SW 1271 (cell line): ENCODE results near the gene CYP2D6.
"Not testable (repeated sequence)": the region's sequence is repeated elsewhere in the genome, so short reads cannot be mapped to it uniquely, and the experiment has no call there.

Experiments used
- DNase-seq, 2 experiments: peaks; one replicate each; lab custom pipeline; 2025; lab: John Stamatoyannopoulos, UW

Gene CYP2D6

GRCh38 chr22:42134100-42135020 lies 3.8 kb upstream of the CYP2D6 start:
- DNase-seq = no peak

GRCh38 chr22:42132457-42132856 lies 1.8 kb upstream of the CYP2D6 start:
- DNase-seq = no peak

GRCh38 chr22:42131562-42131961 lies 952 bp upstream of the CYP2D6 start:
- DNase-seq = no peak

GRCh38 chr22:42130182-42130581 lies 428 bp downstream of the CYP2D6 start:
- not testable (repeated sequence) for DNase-seq

DNA sequence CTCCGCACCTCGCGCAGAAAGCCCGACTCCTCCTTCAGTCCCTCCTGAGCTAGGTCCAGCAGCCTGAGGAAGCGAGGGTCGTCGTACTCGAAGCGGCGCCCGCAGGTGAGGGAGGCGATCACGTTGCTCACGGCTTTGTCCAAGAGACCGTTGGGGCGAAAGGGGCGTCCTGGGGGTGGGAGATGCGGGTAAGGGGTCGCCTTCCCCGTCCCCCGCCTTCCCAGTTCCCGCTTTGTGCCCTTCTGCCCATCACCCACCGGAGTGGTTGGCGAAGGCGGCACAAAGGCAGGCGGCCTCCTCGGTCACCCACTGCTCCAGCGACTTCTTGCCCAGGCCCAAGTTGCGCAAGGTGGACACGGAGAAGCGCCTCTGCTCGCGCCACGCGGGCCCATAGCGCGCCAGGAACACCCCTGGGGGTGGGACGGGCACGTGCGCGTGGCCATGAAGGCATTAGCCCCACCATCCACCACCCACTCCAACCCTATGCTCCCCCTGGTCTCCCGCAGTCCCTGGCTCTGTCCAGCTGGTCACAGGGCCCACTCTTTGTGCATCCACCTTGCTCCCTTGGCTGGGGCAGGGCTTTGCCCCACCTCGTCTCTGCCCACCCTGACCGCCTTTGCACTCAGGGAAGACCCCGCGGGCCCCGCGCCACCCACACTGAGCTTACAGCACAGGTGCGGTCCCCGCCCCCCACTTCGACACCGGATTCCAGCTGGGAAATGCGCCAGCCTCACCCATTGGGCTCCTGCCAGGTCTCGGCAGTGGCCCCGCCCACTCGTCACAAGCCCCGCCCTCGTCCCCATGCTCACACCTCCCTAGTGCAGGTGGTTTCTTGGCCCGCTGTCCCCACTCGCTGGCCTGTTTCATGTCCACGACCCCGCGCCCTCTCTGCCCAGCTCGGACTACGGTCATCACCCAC lies 1.6 kb downstream of the CYP2D6 start:
- not testable (repeated sequence) for DNase-seq

DNA sequence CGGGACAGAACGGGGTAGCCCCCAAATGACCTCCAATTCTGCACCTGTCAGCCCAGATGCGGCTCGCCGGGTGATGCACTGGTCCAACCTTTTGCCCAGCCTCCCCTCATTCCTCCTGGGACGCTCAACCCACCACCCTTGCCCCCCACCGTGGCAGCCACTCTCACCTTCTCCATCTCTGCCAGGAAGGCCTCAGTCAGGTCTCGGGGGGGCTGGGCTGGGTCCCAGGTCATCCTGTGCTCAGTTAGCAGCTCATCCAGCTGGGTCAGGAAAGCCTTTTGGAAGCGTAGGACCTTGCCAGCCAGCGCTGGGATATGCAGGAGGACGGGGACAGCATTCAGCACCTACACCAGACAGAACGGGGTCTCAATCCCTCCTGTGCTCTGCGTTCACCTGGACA lies 2.6 kb downstream of the CYP2D6 start:
- DNase-seq = not testable (repeated sequence)

GRCh38 chr22:42127606-42128005 lies 3.0 kb downstream of the CYP2D6 start:
- DNase-seq = no peak

GRCh38 chr22:42123529-42123928 lies 7.1 kb downstream of the CYP2D6 start:
- DNase-seq = not testable (repeated sequence)

DNA sequence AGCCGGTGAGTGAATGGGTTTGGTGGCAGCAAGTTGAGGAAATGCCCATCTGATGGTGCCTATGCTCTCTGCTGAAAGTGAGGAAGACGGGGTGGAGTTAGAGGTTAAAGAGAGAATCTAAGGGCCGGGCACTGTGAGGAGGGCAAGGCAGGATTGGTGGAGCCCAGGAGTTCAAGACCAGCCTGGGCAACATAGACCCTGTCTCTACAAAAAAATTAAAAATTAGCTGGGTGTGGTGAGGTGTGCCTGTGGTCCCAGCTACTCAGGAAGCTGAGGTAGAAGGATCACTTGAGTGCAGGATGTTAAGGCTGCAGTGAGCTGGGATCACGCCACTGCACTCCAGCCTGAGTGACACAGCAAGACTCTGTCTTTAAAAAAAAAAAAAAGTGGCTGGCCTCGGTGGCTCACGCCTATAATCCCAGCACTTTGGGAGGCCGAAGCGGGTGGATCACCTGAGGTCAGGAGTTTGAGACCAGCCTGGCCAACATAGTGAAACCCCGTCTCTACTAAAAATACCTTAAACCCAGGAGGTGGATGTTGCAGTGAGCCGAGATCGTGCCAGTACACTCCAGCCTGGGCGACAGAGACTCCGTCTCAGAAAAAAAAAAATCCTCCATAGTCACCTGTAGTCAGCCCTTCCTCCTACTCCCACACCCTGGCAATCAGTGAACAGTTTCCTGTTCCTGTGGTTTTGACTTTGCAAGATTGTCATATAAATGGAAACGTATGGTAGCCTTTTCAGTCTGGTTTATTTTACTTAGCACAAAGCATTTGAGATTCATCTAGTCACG lies 10.2 kb downstream of the CYP2D6 start:
- DNase-seq = not testable (repeated sequence)

DNA sequence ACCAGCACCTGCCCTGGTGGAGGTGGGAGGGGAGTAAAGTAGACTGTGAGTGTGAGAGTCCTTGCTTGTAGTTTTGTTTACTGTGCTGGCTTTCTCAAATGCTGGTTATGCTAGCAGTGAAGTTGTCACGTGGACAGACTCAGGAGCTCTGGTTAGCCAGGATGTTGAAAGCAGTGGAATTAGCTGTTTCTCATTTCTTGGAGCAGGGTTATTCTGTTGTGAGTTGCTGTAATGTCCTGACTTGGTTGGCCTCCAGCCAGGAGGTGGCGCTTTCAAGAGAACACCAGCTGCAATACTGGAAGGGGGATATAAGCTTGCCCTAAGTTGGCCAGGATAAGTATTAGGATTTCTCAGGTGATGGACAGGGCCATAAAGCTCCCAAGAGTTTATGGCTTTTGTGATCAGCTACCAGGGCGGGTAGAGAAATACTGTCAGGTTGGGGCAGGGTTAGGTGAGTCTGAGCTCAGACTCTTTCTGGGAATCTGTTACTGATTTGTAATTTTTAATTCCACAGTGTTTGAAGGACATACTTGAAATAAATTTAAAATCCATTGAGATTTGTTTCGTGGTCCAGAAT lies 13.7 kb downstream of the CYP2D6 start:
- no peak for DNase-seq

GRCh38 chr22:42115420-42115830 lies 15.2 kb downstream of the CYP2D6 start:
- DNase-seq = not testable (repeated sequence)

DNA sequence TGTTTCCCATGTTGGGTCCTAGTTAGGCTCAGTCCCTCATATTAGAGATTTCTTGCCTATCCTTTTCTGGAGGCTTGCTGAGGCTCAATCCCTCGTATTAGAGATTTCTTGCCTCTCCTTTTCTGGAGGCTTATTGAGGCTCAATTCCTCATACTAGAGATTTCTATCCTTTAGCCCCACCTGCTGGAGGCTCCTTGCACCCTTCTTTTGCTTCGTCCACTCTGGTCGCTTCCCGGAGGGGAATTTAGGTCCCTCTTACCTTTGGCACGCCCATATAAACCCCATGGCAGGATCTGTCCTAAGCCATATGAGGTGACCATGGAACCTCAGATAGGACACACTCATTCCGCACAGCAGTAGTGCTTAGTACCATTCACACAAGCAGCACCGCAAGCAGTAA lies 15.9 kb downstream of the CYP2D6 start:
- DNase-seq = no peak

DNA sequence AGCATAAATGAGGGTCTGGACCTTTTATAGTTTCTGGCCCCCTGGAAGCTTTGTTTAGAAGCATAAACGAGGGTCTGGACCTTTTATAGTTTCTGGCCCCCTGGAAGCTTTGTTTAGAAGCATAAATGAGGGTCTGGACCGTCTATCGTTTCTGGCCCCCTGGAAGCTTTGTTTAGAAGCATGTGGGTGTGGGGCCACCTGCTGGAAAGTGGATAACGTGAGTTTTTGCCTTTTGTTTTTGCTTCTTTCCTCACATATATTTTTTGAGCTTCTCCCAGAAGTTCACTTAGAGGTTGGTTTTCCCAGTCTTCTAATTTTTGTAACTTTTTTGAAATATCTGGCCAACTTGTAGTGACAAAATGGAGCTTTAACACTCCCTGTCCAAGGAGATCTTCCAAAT lies 17.8 kb downstream of the CYP2D6 start:
- DNase-seq = not testable (repeated sequence)

DNA sequence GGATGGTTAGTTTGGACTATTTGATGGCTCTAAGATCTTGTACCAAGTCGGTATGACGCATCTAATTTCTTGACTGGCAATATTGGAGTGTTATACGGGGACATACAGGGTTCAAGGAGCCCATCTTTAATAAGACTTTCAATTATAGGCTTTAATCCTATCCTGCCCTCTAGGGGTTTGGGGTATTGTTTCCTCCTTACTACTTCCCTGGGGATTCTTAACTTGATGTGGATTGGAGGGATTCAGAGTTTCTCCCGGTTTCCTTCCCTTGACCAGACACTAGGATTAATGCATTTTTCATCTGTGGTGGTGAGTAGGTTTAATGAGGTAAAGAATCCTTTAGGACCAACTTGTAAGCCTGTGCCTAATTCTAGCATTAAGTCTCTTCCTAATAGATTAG lies 18.8 kb downstream of the CYP2D6 start:
- DNase-seq = no peak

DNA sequence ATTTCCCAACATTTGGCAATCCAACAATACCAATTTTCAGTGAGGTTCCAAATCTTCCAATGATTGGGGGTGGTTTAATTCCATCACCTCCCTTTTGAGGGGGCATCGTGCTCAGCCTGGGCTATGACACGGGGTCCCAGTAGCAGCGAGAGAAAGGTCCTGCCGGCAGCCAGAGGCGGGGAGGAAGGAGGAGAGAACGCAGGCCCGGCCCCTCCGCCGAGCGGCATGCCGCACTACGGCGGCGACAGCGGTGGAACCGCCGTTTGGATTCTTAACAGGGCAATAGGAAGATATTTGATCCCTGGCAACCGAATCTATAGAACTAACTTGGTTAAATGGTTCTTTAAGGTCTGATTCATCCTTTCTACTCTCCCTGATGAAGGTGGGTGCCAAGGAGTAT lies 21.8 kb downstream of the CYP2D6 start:
- no peak for DNase-seq

DNA sequence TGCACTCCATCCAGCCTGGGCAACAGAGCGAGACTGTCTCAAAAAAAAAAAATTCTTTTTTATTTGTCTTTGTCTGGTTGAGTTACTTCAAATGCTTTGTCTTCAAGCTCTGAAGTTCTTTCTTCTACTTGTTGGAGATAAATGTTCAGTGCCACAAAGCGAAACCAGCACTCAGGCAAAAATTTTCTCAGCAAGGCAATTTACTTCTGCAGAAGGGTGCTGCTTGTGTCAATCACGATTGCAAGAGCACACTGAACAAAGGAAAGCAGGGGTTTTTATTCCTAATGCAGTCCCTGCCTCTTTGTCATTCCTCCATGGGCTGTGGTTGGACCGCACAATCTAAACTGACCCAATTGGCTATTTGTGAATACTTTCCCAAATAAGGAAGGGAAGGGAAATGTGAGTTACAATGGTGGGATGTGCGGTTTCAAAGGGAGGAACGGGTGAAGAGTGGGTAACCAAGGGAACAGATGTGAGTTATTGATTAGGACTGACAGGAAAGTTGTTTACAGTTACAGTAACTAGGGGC lies 26.2 kb downstream of the CYP2D6 start:
- DNase-seq = not testable (repeated sequence)

- no peak for DNase-seq
Observed at GRCh38 chr22:42101199-42101598, 29.4 kb downstream of the CYP2D6 start.

- no peak for DNase-seq
Observed at GRCh38 chr22:42091455-42091782, 39.2 kb downstream of the CYP2D6 start.

DNA sequence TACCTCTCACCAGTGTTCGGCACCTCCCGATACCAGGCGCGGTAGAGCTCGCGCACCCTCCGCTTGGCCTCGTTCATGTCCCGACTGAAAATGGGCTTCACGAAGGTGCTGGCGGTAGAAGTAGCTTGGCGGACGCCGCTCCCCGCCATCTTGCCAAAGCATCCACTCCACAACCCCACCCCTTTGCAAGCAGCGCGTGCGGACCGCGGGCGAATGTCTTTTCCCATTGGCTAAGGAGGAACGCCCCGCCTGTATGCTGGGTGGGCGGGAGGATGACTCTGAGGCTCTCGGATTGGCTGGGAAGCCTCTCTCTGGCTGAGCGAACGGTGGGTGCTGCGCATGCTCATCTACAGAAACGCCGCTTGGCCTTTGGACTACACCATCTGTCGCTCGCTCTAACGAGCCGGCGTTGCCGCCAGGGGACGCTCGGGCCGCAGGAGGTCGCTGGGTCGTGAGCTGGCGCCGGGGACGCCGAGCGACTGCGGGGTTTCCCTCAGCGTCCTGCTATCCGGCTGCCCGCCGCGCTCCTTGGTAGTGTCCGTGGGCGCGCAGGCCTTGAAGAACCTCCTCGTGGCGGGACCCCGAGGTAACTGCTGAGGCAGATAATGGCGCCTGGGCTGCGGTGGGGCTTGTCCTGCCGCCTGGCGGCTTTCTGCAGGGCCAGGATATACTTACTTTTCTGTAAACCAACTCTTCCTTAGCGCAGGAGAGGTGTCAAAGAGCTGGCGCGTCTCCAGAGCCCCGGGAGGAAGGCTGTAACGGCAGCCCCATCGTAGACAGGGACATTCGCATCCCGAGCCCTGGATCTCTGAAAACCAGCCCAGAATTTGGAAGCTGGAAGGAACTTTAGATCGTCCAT lies 39.8 kb downstream of the CYP2D6 start, which contains the start of gene NDUFA6:
NDUFA6 (minus strand) TSS at position 177 of the 859 bp plus-strand sequence; CDS start at position 149, 28 bp downstream.
- peak; percentile 92 to 98 for DNase-seq

DNA sequence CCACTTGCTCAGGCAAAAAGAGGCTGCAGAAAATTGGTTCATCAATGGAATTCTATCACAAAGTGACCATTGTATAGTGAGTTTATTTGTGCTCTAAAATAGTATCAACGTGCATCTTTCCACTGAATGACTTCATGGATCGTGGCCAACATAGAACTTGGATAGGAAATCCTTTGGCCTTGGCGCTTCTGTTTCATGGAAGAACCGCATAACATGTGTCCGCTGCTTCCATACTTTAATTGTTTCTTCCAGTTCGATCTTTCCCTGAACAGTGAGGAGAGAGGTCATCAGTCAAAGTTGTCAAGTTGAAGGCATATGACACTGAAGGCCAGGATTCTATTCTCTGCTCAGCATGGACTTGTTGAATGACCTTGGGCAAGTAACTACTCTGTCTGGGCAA lies 44.6 kb downstream of the CYP2D6 start:
- DNase-seq = no peak
